Loucy (cell line): Measurements from ENCODE around the gene SCRT2.
"Not testable (repeated sequence)": the region's sequence is repeated elsewhere in the genome, so short reads cannot be mapped to it uniquely, and the experiment has no call there.

Source experiments
- H2AFZ ChIP-seq: fragments of 200-600 bp; sonication (generic); 2 replicates; pipeline ENCODE4 v1.6.0; 2016; ENCODE audit warnings: antibody characterized with exemption, mild to moderate bottlenecking, low read length, moderate library complexity
- H3F3A ChIP-seq: fragments of 200-600 bp; 2 replicates; pipeline ENCODE4 v1.6.0; 2016; ENCODE audit warnings: antibody characterized with exemption, low read depth, mild to moderate bottlenecking
- H3K27me3 ChIP-seq: fragments of 200-600 bp; sonication (generic); 2 replicates; pipeline ENCODE4 v1.6.1; 2014; ENCODE audit warnings: low read length, mild to moderate bottlenecking; ENCODE audit not compliant: insufficient read depth, poor library complexity, severe bottlenecking
- H3K36me3 ChIP-seq: fragments of 200-600 bp; sonication (generic); 2 replicates; pipeline ENCODE4 v1.6.1; 2016; ENCODE audit warnings: low read length; ENCODE audit not compliant: insufficient read depth
- H3K4me1 ChIP-seq: fragments of 200-600 bp; sonication (generic); 2 replicates; pipeline ENCODE4 v1.5.1; 2014; ENCODE audit warnings: low read length, mild to moderate bottlenecking; ENCODE audit not compliant: insufficient read depth, poor library complexity, severe bottlenecking
- H3K4me2 ChIP-seq: fragments of 200-600 bp; sonication (generic); 2 replicates; pipeline ENCODE4 v1.6.0; 2014; ENCODE audit warnings: antibody characterized with exemption, low read length, low read depth, mild to moderate bottlenecking; ENCODE audit not compliant: poor library complexity, severe bottlenecking
- H3K4me3 ChIP-seq: fragments of 200-600 bp; sonication (generic); 2 replicates; pipeline ENCODE4 v1.5.1; 2014; ENCODE audit warnings: low read length, mild to moderate bottlenecking, mixed read lengths; ENCODE audit not compliant: poor library complexity, severe bottlenecking
- H3K79me2 ChIP-seq: fragments of 200-600 bp; sonication (generic); 2 replicates; pipeline ENCODE4 v1.6.1; 2014; ENCODE audit warnings: low read length; ENCODE audit not compliant: insufficient read depth
- H3K9ac ChIP-seq: fragments of 200-600 bp; sonication (generic); 2 replicates; pipeline ENCODE4 v1.6.0; 2014; ENCODE audit warnings: mild to moderate bottlenecking, low read depth, low read length, moderate library complexity; ENCODE audit not compliant: poor library complexity, severe bottlenecking
- H3K9me2 ChIP-seq: fragments of 200-600 bp; sonication (generic); replicated peaks from 2 replicates; pipeline ENCODE4 v1.6.1; 2016; ENCODE audit warnings: low read depth, low read length, mixed read lengths
- H3K9me3 ChIP-seq: fragments of 200-600 bp; sonication (generic); 2 replicates; pipeline ENCODE4 v1.6.1; 2014; ENCODE audit warnings: mild to moderate bottlenecking, antibody characterized with exemption, low read length, low read depth; ENCODE audit not compliant: insufficient read depth
- H4K20me1 ChIP-seq: fragments of 200-600 bp; sonication (generic); 2 replicates; pipeline ENCODE4 v1.6.0; 2014; ENCODE audit warnings: antibody characterized with exemption, low read length, mild to moderate bottlenecking; ENCODE audit not compliant: insufficient read depth, poor library complexity, severe bottlenecking
- CTCF ChIP-seq: fragments of 200-600 bp; sonication (generic); conservative IDR thresholded peaks from 2 replicates; pipeline ENCODE4 v1.5.1; 2014; ENCODE audit warnings: mild to moderate bottlenecking, antibody characterized with exemption, low read length
- EZH2phosphoT487 ChIP-seq: fragments of 200-600 bp; IDR thresholded peaks from 2 replicates; pipeline ENCODE4 v1.6.1; 2018; ENCODE audit warnings: antibody characterized with exemption, mild to moderate bottlenecking, moderate library complexity, borderline replicate concordance

The SCRT2 gene

GRCh38 chr20:695165-695866 lies 19.7 kb upstream of the SCRT2 start:
- no peaks in the 10 kb centered on the region for H3F3A ChIP-seq
- TF ChIP-seq CTCF (no peak), EZH2phosphoT487 (no peak)

DNA sequence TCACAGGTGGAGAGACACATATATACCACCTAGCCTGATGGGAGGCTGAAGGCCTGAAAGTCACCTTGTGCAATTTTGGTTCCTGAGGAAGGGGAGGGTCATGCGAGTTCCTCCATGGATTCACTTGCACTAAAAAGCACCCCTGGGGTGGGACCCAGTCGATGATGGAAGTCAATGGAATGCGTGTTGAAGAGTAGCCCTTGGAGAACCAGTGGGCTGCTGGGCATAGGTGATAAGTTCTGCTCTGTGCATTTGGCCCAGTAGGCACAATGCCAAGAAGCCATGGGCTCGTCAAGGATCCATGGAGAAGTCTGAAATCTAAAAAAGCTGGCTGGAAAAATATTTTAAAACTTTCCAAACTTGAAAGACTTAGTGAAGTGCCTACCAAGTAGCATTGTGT lies 18.9 kb upstream of the SCRT2 start:
- no peaks in the 10 kb centered on the region for H3F3A ChIP-seq
- no peaks in the 10 kb centered on the region for H3K9me3 ChIP-seq
- no peaks in the 10 kb centered on the region for H3K27me3 ChIP-seq
- H3K9ac ChIP-seq: no peak overlapping the region
- TF ChIP-seq EZH2phosphoT487 (no peak), CTCF (no peak)
- no peaks in the 10 kb centered on the region for H3K9me2 ChIP-seq
- no peaks in the 10 kb centered on the region for H4K20me1 ChIP-seq
- no peaks in the 10 kb centered on the region for H3K36me3 ChIP-seq
- no peak overlapping the region for H3K4me3 ChIP-seq
- no peaks in the 10 kb centered on the region for H3K79me2 ChIP-seq
- H2AFZ ChIP-seq: no peak overlapping the region
- H3K4me2 ChIP-seq: no peak overlapping the region
- H3K4me1 ChIP-seq: peaks cover 3% of the 10 kb centered on the region

More at GRCh38 chr20:695165-695866, 19.7 kb upstream of the SCRT2 start:
- Histone ChIP-seq H3K36me3 (no peaks in the 10 kb centered on the region), H3K9me2 (no peaks in the 10 kb centered on the region), H3K27me3 (no peaks in the 10 kb centered on the region), H3K79me2 (no peaks in the 10 kb centered on the region), H3K4me2 (no peak overlapping the region), H3K9me3 (no peaks in the 10 kb centered on the region), H3K4me1 (peaks cover 10% of the 10 kb centered on the region), H2AFZ (no peak overlapping the region), H3K4me3 (no peak overlapping the region), H4K20me1 (no peaks in the 10 kb centered on the region), H3K9ac (no peak overlapping the region)

- H4K20me1 ChIP-seq, H3K9ac ChIP-seq, H3K79me2 ChIP-seq, H3K36me3 ChIP-seq, H3K27me3 ChIP-seq, H3K4me3 ChIP-seq, H3K4me1 ChIP-seq, H3K4me2 ChIP-seq, H3F3A ChIP-seq, H3K9me3 ChIP-seq, H3K9me2 ChIP-seq, H2AFZ ChIP-seq: not testable (repeated sequence)
These were observed 18.2 kb upstream of the SCRT2 start for GRCh38 chr20:693786-694185.

DNA sequence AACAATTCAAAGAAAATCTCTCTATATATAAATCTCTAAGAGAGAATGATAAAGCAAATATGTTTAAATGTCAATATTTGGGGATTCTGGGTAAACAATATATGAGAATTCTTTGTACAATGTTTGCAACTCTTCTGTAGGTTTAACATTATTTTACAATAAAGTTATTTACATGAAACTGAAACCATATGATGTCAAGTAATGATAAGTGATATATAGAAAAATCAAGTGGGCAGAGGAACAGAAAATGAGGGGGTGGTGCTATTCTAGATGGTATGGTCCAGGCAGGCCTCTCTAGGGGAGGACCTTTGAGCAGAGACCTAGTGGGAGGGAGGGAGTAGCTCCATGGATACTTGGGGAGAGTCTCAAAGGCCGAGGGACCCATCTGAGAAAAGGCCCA lies 16.4 kb upstream of the SCRT2 start:
- H3K36me3 ChIP-seq: no peaks in the 10 kb centered on the region
- no peak overlapping the region for H3K9ac ChIP-seq
- no peaks in the 10 kb centered on the region for H3K27me3 ChIP-seq
- H2AFZ ChIP-seq: no peak overlapping the region
- no peak overlapping the region for H3K4me3 ChIP-seq
- H4K20me1 ChIP-seq: no peaks in the 10 kb centered on the region
- H3K4me2 ChIP-seq: no peak overlapping the region
- H3K4me1 ChIP-seq: no peaks in the 10 kb centered on the region
- no peaks in the 10 kb centered on the region for H3K9me3 ChIP-seq
- H3F3A ChIP-seq: no peaks in the 10 kb centered on the region
- TF ChIP-seq EZH2phosphoT487 (no peak), CTCF (no peak)
- H3K9me2 ChIP-seq: no peaks in the 10 kb centered on the region
- no peaks in the 10 kb centered on the region for H3K79me2 ChIP-seq
